Type B pancreatic cell (in vitro differentiated cells): ENCODE results near the gene EXOC3L4. TPM values are rescaled to one million over a fixed set of nuclear protein-coding genes. Genes with fewer than 3 reads are reported as not detected.
"Not testable (repeated sequence)": the region's sequence is repeated elsewhere in the genome, so short reads cannot be mapped to it uniquely, and the experiment has no call there.

Experiments used
- DNase-seq: peaks from one replicate; pipeline ENCODE4 v3.0.0; 2021; ENCODE audit warnings: mixed read lengths; ENCODE audit not compliant: unreplicated experiment; ENCODE audit errors: extremely low spot score
- H3K27ac Mint-ChIP-seq: 2 replicates; pipeline ENCODE4 v1.8.0; 2021; ENCODE audit warnings: mild to moderate bottlenecking, mixed read lengths
- H3K27me3 Mint-ChIP-seq: 2 replicates; pipeline ENCODE4 v1.8.0; 2021; ENCODE audit warnings: mixed read lengths
- H3K36me3 Mint-ChIP-seq: 2 replicates; pipeline ENCODE4 v1.8.0; 2021; ENCODE audit warnings: mixed read lengths
- H3K4me1 Mint-ChIP-seq: one replicate; pipeline ENCODE4 v1.8.0; 2021; ENCODE audit warnings: mixed read lengths; ENCODE audit not compliant: unreplicated experiment
- H3K4me3 Mint-ChIP-seq: 2 replicates; pipeline ENCODE4 v1.8.0; 2021; ENCODE audit warnings: mild to moderate bottlenecking, mixed read lengths
- H3K9me3 Mint-ChIP-seq: 2 replicates; pipeline ENCODE4 v1.8.0; 2021; ENCODE audit warnings: mixed read lengths
- CTCF ChIP-seq: fragments of 200-600 bp; sonication (generic); conservative IDR thresholded peaks from 2 replicates; pipeline ENCODE4 v1.5.0; 2021; ENCODE audit warnings: antibody characterized with exemption, mild to moderate bottlenecking
- total RNA-seq: library from RNA; stranded (reverse); gene quantifications from 2 replicates; pipeline ENCODE4 v1.2.1, GENCODE V29; 2021; ENCODE audit warnings: low replicate concordance

The EXOC3L4 gene
- total RNA-seq, 1 donor from 2014 or later = 4.0 TPM

GRCh38 chr14:103112400-103113243 lies 18.1 kb downstream of the EXOC3L4 start:
- Mint-ChIP-seq H3K36me3 (no peaks in the 10 kb centered on the region), H3K27me3 (no peaks in the 10 kb centered on the region), H3K27ac (no peak overlapping the region), H3K4me3 (no peak overlapping the region), H3K4me1 (peaks cover 9% of the 10 kb centered on the region), H3K9me3 (no peaks in the 10 kb centered on the region)
- no peak for DNase-seq
- TF ChIP-seq CTCF = no peak

GRCh38 chr14:103113303-103113702 lies 18.8 kb downstream of the EXOC3L4 start:
- H3K27me3 Mint-ChIP-seq = no peaks in the 10 kb centered on the region
- H3K9me3 Mint-ChIP-seq = no peaks in the 10 kb centered on the region
- H3K36me3 Mint-ChIP-seq = no peaks in the 10 kb centered on the region
- no peak for TF ChIP-seq CTCF
- H3K27ac Mint-ChIP-seq = no peak overlapping the region
- no peak for DNase-seq
- H3K4me3 Mint-ChIP-seq = no peak overlapping the region
- peaks cover 9% of the 10 kb centered on the region for H3K4me1 Mint-ChIP-seq

- no peak for DNase-seq
- H3K27me3 Mint-ChIP-seq = no peaks in the 10 kb centered on the region
- H3K4me3 Mint-ChIP-seq = no peak overlapping the region
- no peak for TF ChIP-seq CTCF
- H3K9me3 Mint-ChIP-seq = no peaks in the 10 kb centered on the region
- peaks cover 9% of the 10 kb centered on the region for H3K4me1 Mint-ChIP-seq
- no peaks in the 10 kb centered on the region for H3K36me3 Mint-ChIP-seq
- no peak overlapping the region for H3K27ac Mint-ChIP-seq
Measured at GRCh38 chr14:103113774-103114173, 19.2 kb downstream of the EXOC3L4 start.

GRCh38 chr14:103115086-103115679 lies 20.7 kb downstream of the EXOC3L4 start:
- H3K36me3 Mint-ChIP-seq, H3K4me1 Mint-ChIP-seq, H3K9me3 Mint-ChIP-seq, DNase-seq, H3K4me3 Mint-ChIP-seq, H3K27me3 Mint-ChIP-seq, H3K27ac Mint-ChIP-seq: not testable (repeated sequence)

GRCh38 chr14:103115845-103116572 lies 21.5 kb downstream of the EXOC3L4 start:
- no peak for DNase-seq
- TF ChIP-seq CTCF = no peak
- Mint-ChIP-seq H3K4me1 (peaks cover 8% of the 10 kb centered on the region), H3K27me3 (no peaks in the 10 kb centered on the region), H3K9me3 (no peaks in the 10 kb centered on the region), H3K27ac (no peak overlapping the region), H3K4me3 (no peak overlapping the region), H3K36me3 (no peaks in the 10 kb centered on the region)

GRCh38 chr14:103116636-103117035 lies 22.1 kb downstream of the EXOC3L4 start:
- DNase-seq = no peak
- Mint-ChIP-seq H3K36me3 (no peaks in the 10 kb centered on the region), H3K4me3 (no peak overlapping the region), H3K27ac (no peak overlapping the region), H3K27me3 (no peaks in the 10 kb centered on the region), H3K9me3 (no peaks in the 10 kb centered on the region), H3K4me1 (peaks cover 8% of the 10 kb centered on the region)
- TF ChIP-seq CTCF = no peak

- H3K4me3 Mint-ChIP-seq, H3K9me3 Mint-ChIP-seq, H3K27ac Mint-ChIP-seq, H3K36me3 Mint-ChIP-seq, H3K27me3 Mint-ChIP-seq, DNase-seq: not testable (repeated sequence)
- peaks cover 13% of the 10 kb centered on the region for H3K4me1 Mint-ChIP-seq
Measured at GRCh38 chr14:103117499-103117898, 23.0 kb downstream of the EXOC3L4 start.
